GM12878 (cell line): ENCODE data around the gene C18orf54. TPM values are rescaled to one million over a fixed set of nuclear protein-coding genes. Genes with fewer than 3 reads are reported as not detected.

Experiments
- ATAC-seq: fragments of 200-7000 bp; cut with Tn5 transposase; 3 replicates; pipeline ENCODE4 v1.9.1; 2020; ENCODE audit warnings: mild to moderate bottlenecking, moderate library complexity
- BruUV-seq: library from RNA; stranded (reverse); fragments of 400-500 nt; replicated peaks from 2 replicates; lab custom pipeline; 2021; lab: Mats Ljungman, UMichigan
- CTCF ChIA-PET: fragments of 300-600 bp; sonication (Branson Sonifier 250); formaldehyde crosslinking; extraction: SDS; loops from one replicate; lab custom pipeline; 2021; ENCODE audit warnings: inconsistent platforms; lab: Yijun Ruan, JAX
- POLR2A ChIA-PET: fragments of 350-600 bp; formaldehyde crosslinking; extraction: SDS; loops from one replicate; lab custom pipeline; 2021; ENCODE audit warnings: inconsistent platforms; lab: Charles Lee
- RAD21 ChIA-PET: fragments of 300-600 bp; sonication (Branson Sonifier 250); formaldehyde crosslinking; loops from one replicate; lab custom pipeline; 2023; ENCODE audit warnings: antibody characterized with exemption; ENCODE audit not compliant: unreplicated experiment; lab: Charles Lee
- SMC1A ChIA-PET: fragments of 300-600 bp; sonication (Branson Sonifier 250); formaldehyde crosslinking; loops from one replicate; lab custom pipeline; 2023; ENCODE audit not compliant: unreplicated experiment, uncharacterized antibody; lab: Charles Lee
- DNase-seq: peaks from one replicate; pipeline ENCODE4 v3.0.0-alpha.2; 2011; ENCODE audit warnings: low read depth, low spot score
- FAIRE-seq: peaks from 3 replicates; lab custom pipeline; 2011; peaks lifted over from hg19 to GRCh38; lab: Jason Lieb, UNC
- H2AFZ ChIP-seq: 2 replicates; pipeline ENCODE4 v1.6.0; 2011; ENCODE audit warnings: low read depth, low read length, control low read depth; ENCODE audit not compliant: control insufficient read depth
- H3K27ac ChIP-seq: 2 replicates; pipeline ENCODE4 v1.5.1; 2011; ENCODE audit warnings: control low read depth; ENCODE audit not compliant: control insufficient read depth, insufficient read depth
- H3K27me3 ChIP-seq, 2 experiments: replicated peaks in 1 of 2; 2 replicates each; pipeline versions ENCODE4 v1.6.0 to v1.6.1; 2011; ENCODE audit warnings: low read length in 1 of 2; ENCODE audit not compliant: control insufficient read depth in 2 of 2, insufficient read depth in 2 of 2
- H3K36me3 ChIP-seq, 2 experiments: 2 replicates each; pipeline ENCODE4 v1.5.1; 2011; ENCODE audit warnings: low read length in 1 of 2; ENCODE audit not compliant: control insufficient read depth in 2 of 2, insufficient read depth in 2 of 2
- H3K4me1 ChIP-seq: 2 replicates; pipeline ENCODE4 v1.6.1; 2011; ENCODE audit warnings: mild to moderate bottlenecking, low read length, moderate library complexity, mixed read lengths; ENCODE audit not compliant: control insufficient read depth, insufficient read depth
- H3K4me2 ChIP-seq: 2 replicates; pipeline ENCODE4 v1.6.0; 2011; ENCODE audit warnings: control low read depth; ENCODE audit not compliant: control insufficient read depth, insufficient read depth
- H3K4me3 ChIP-seq: fragments of 200-600 bp; sonication (generic); 2 replicates; pipeline ENCODE4 v1.5.1; 2016
- H3K79me2 ChIP-seq: 2 replicates; pipeline ENCODE4 v1.6.0; 2011; ENCODE audit warnings: low read length; ENCODE audit not compliant: control insufficient read depth, insufficient read depth
- H3K9ac ChIP-seq: 2 replicates; pipeline ENCODE4 v1.8.0; 2011; ENCODE audit warnings: low read length, control low read depth, mixed read lengths; ENCODE audit not compliant: control insufficient read depth, insufficient read depth
- H3K9me3 ChIP-seq: replicated peaks from 3 replicates; pipeline ENCODE4 v1.5.1; 2011; ENCODE audit warnings: mild to moderate bottlenecking, low read length; ENCODE audit not compliant: control insufficient read depth, insufficient read depth
- H4K20me1 ChIP-seq: 2 replicates; pipeline ENCODE4 v1.6.0; 2011; ENCODE audit not compliant: control insufficient read depth, insufficient read depth
- ATF7 ChIP-seq: fragments of 450-650 bp; IDR thresholded peaks from 2 replicates; pipeline ENCODE4 v1.6.1; 2016; ENCODE audit warnings: low read depth, mild to moderate bottlenecking
- BCL11A ChIP-seq: IDR thresholded peaks from 2 replicates; pipeline ENCODE4 v1.6.1; 2011; ENCODE audit warnings: low read depth, low read length
- BCLAF1 ChIP-seq: fragments of 450-650 bp; IDR thresholded peaks from 2 replicates; pipeline ENCODE4 v1.6.1; 2017; ENCODE audit warnings: antibody characterized with exemption, mild to moderate bottlenecking, moderate library complexity
- NBN ChIP-seq: fragments of 450-650 bp; IDR thresholded peaks from 2 replicates; pipeline ENCODE4 v1.6.1; 2016
- NFYB ChIP-seq: IDR thresholded peaks from 2 replicates; pipeline ENCODE4 v1.6.1; 2011; ENCODE audit warnings: low read depth, mild to moderate bottlenecking, low read length, improper control_type of control experiment, moderate library complexity; ENCODE audit not compliant: insufficient read depth
- RELB ChIP-seq: fragments of 450-650 bp; IDR thresholded peaks from 2 replicates; pipeline ENCODE4 v1.6.1; 2017; ENCODE audit warnings: low read depth, mild to moderate bottlenecking, moderate library complexity
- WRNIP1 ChIP-seq: IDR thresholded peaks from 2 replicates; pipeline ENCODE4 v1.6.1; 2011; ENCODE audit warnings: low read depth, low read length, improper control_type of control experiment, borderline replicate concordance
- WGBS: methylation state at CpG from one replicate; pipeline ENCODE4 v1.1.6; 2016; ENCODE audit warnings: low lambda C conversion rate; ENCODE audit not compliant: insufficient replicate concordance, insufficient coverage; ENCODE audit errors: missing lambda C conversion rate; 5-methylcytosine and 5-hydroxymethylcytosine counted together
- in situ Hi-C: fragments of 300-500 bp; cut with MboI; formaldehyde crosslinking; loops from 9 replicates; pipeline ENCODE4 v1.14.3; 2018; ENCODE audit warnings: mixed read lengths
- intact Hi-C: fragments of 100-400 bp; cut with micrococcal nuclease; formaldehyde crosslinking; loops from one replicate; pipeline ENCODE4 v1.14.2; 2022; ENCODE audit not compliant: unreplicated experiment
- polyA plus RNA-seq, 11 experiments: library from polyadenylated mRNA; depleted of rRNA in 4 of 11; unstranded in 6 of 11; stranded (reverse) in 5 of 11; fragments of >200 nt; fragmentation: Nextera tagmentation in 4 of 11; fragmentation: Illumina TruSeq in 1 of 11; extraction: Ambion mirVana in 4 of 11; extraction: Trizol in 1 of 11; gene quantifications; 1 replicate in 1 of 11; 2 replicates in 10 of 11; pipeline versions ENCODE4 v1.2.1 to v1.2.3, GENCODE V29; 2011 to 2016; ENCODE audit warnings: inconsistent platforms in 2 of 11, missing spikeins in 2 of 11, low read depth in 1 of 11
- total RNA-seq, 4 experiments: library from RNA; depleted of rRNA in 3 of 4; stranded (reverse); fragments of >200 nt in 3 of 4; fragmentation: Illumina TruSeq in 1 of 4; extraction: Trizol in 1 of 4; gene quantifications; 2 replicates each; pipeline versions ENCODE4 v1.2.1 to v1.2.3, GENCODE V29; 2013 to 2021
- TF ChIP-seq, protein P1 (sequence below): IDR thresholded peaks from 2 replicates; pipeline ENCODE4 v1.6.1; 2012; ENCODE audit warnings: low read depth, low read length, improper control_type of control experiment
- TF ChIP-seq, protein P2 (sequence below): fragments of 450-650 bp; IDR thresholded peaks from 2 replicates; pipeline ENCODE4 v1.6.1; 2018; ENCODE audit warnings: borderline replicate concordance, mild to moderate bottlenecking; ENCODE audit not compliant: partially characterized antibody
- TF ChIP-seq, protein P3 (sequence below): fragments of 450-650 bp; IDR thresholded peaks from 2 replicates; pipeline ENCODE4 v1.6.1; 2018; ENCODE audit warnings: mild to moderate bottlenecking, low read depth, moderate library complexity; ENCODE audit not compliant: partially characterized antibody

Gene C18orf54
- total and polyA plus RNA-seq, 10 of the 15 experiments (the other 5 are each of a cell fraction or from before 2014, with no cell fraction given), result 1.2 to 7.6 (median 2.8) TPM

DNA sequence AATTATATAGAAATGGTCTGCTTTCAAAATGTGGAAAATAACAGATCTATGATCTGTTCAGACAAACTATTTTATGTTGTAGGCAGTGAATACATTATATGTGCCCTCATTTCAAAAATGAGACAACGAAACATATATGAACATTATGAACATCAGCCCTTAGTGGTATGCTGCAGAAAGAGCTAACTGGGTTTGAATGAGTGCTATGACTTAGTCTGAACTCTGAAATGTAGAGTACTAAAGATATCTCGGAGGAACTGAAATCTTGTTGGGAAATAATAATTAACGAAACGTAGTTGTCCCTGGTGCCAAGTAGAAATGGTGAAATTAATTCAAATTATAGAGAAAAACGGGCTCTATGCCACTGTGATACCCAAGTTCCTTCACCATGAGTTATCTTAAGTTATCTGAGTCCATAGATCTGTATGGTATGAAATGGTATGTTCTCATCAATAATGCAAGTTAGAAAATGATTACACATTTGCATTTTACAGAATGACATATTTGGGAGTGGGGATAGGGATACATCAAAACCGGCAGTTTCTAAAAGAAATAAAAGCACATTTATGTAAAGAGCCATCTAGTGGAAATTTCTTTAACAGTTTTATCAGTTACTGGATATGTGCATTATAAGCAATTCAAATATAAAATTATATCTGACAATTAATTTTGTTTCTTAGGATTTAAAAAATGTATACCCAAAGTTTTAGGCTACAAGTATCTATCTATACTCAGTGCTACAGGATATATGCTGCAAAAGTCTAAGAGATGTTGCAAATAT lies 26.7 kb upstream of the C18orf54 start:
- Histone ChIP-seq H3K9me3 (no peaks in the 10 kb centered on the region), H3K79me2 (no peaks in the 10 kb centered on the region), H4K20me1 (no peaks in the 10 kb centered on the region), H3K4me1 (no peaks in the 10 kb centered on the region), H3K4me2 (no peak overlapping the region), H3K27me3 (no peaks in the 10 kb centered on the region), H3K4me3 (no peak overlapping the region), H3K27ac (no peak overlapping the region), H3K36me3 (no peaks in the 10 kb centered on the region), H3K9ac (no peak overlapping the region), H2AFZ (no peak overlapping the region)
- BruUV-seq, result no TSS peak
- DNase-seq (no peak), FAIRE-seq (no peak), ATAC-seq (peak; percentile 42; the same call in 2 of the 3 replicates)
- intact Hi-C loops (loop anchor here (1.0 kb wide), 1 partner anchor 108 kb away; no protein-coding TSS in a partner anchor), in situ Hi-C loops (no loop called here)
- ChIA-PET RAD21 (interaction anchor here (0.6 to 2.0 kb wide), 9 partner anchors 9 to 120 kb away, joined by 3 to 10 read pairs (median 4); no protein-coding TSS in a partner anchor), POLR2A (no interaction called here), SMC1A (interaction anchor here (0.5 to 2.0 kb wide), 18 partner anchors 8 to 211 kb away, joined by 3 to 12 read pairs (median 4); partner anchors contain the start of gene MBD2), CTCF (interaction anchor here (0.9 to 2.6 kb wide), 11 partner anchors 8 to 423 kb away, joined by 3 to 16 read pairs (median 5); partner anchors contain the start of gene MBD2)
- 21% methylated on average over 6 of the region's 6 CpGs for WGBS
- TF ChIP-seq RELB, result no peak
- TF ChIP-seq NFYB, result no peak
- no peak for TF ChIP-seq WRNIP1
- no peak for TF ChIP-seq BCLAF1
- TF ChIP-seq, protein P1, sequence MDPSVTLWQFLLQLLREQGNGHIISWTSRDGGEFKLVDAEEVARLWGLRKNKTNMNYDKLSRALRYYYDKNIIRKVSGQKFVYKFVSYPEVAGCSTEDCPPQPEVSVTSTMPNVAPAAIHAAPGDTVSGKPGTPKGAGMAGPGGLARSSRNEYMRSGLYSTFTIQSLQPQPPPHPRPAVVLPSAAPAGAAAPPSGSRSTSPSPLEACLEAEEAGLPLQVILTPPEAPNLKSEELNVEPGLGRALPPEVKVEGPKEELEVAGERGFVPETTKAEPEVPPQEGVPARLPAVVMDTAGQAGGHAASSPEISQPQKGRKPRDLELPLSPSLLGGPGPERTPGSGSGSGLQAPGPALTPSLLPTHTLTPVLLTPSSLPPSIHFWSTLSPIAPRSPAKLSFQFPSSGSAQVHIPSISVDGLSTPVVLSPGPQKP, result no peak
- no peak for TF ChIP-seq BCL11A
- TF ChIP-seq, protein P2, sequence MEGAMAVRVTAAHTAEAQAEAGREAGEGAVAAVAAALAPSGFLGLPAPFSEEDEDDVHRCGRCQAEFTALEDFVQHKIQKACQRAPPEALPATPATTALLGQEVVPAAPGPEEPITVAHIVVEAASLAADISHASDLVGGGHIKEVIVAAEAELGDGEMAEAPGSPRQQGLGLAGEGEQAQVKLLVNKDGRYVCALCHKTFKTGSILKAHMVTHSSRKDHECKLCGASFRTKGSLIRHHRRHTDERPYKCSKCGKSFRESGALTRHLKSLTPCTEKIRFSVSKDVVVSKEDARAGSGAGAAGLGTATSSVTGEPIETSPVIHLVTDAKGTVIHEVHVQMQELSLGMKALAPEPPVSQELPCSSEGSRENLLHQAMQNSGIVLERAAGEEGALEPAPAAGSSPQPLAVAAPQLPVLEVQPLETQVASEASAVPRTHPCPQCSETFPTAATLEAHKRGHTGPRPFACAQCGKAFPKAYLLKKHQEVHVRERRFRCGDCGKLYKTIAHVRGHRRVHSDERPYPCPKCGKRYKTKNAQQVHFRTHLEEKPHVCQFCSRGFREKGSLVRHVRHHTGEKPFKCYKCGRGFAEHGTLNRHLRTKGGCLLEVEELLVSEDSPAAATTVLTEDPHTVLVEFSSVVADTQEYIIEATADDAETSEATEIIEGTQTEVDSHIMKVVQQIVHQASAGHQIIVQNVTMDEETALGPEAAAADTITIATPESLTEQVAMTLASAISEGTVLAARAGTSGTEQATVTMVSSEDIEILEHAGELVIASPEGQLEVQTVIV, result no peak
- TF ChIP-seq ATF7, result no peak
- TF ChIP-seq NBN, result no peak
- TF ChIP-seq, protein P3, sequence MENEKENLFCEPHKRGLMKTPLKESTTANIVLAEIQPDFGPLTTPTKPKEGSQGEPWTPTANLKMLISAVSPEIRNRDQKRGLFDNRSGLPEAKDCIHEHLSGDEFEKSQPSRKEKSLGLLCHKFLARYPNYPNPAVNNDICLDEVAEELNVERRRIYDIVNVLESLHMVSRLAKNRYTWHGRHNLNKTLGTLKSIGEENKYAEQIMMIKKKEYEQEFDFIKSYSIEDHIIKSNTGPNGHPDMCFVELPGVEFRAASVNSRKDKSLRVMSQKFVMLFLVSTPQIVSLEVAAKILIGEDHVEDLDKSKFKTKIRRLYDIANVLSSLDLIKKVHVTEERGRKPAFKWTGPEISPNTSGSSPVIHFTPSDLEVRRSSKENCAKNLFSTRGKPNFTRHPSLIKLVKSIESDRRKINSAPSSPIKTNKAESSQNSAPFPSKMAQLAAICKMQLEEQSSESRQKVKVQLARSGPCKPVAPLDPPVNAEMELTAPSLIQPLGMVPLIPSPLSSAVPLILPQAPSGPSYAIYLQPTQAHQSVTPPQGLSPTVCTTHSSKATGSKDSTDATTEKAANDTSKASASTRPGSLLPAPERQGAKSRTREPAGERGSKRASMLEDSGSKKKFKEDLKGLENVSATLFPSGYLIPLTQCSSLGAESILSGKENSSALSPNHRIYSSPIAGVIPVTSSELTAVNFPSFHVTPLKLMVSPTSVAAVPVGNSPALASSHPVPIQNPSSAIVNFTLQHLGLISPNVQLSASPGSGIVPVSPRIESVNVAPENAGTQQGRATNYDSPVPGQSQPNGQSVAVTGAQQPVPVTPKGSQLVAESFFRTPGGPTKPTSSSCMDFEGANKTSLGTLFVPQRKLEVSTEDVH, result no peak
